ENCODE data around the gene DCAF11. TPM values are rescaled to one million over a fixed set of nuclear protein-coding genes. Genes with fewer than 3 reads are reported as not detected.

DCAF11 gene
- total and polyA plus RNA-seq, 2 of the 13 experiments (the other 11 are each of a cell fraction or from before 2014, with no cell fraction given): 150 to 257 TPM

DNA sequence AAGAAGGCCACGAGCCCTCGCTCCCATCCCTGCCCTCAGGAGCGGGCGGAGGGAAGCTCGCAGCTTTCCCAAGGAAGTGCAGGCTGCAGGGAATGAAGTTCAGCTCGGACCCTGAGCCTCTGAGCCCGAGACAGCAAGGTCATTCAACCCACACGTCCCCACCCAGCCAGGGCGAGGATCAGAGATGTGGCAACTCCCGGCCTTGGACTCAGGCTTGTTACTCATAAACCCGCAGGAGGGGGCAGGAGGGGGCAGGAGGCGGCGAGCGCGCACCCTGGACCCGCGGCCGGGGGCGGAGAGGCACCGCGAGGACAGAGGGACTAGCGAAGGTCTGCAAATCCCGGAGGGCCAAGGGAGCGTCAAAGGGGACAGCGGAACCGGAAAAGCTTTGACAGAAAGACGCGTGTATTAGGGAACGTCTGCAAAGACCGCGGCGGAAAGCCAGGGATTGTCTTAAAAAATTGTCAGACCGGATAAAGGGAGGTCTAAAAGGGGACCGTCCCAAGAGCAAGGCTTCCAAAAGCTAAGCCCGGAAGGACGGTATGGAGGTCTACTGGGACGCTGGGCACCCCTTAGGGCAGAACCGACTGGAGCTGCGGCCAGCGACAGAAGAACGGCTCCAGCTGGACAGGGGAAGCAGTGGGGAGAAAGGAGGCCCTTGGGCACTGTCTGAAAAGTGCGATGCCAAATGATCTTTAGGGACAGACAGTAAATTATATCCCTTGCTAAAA, 611 bp upstream of the DCAF11 start (continued):
- TF ChIP-seq HES4 (CRISPR knock-in tag; IDR thresholded peaks at IDR 0.05; ENCODE audit: borderline replicate concordance) (peak; percentile 28), ZNF572 (CRISPR knock-in tag; IDR thresholded peaks at IDR 0.05) (peak; percentile 98), ZNF775 (CRISPR knock-in tag; IDR thresholded peaks at IDR 0.05; ENCODE audit: borderline replicate concordance) (peak; percentile 48; the same call in 1 of the 2 replicates), ZNF354B (CRISPR knock-in tag; IDR thresholded peaks at IDR 0.05) (peak; percentile 88; the same call in 1 of the 2 replicates), NR1H2 (CRISPR knock-in tag; IDR thresholded peaks at IDR 0.05; ENCODE audit: borderline replicate concordance, low read depth) (peak; percentile 98; the same call in 1 of the 2 replicates), MIXL1 (CRISPR knock-in tag; IDR thresholded peaks at IDR 0.05) (peak; percentile 100), ZNF3 (CRISPR knock-in tag; IDR thresholded peaks at IDR 0.05) (no peak), TCF12 (IDR thresholded peaks at IDR 0.05) (no peak), TCF12 (CRISPR knock-in tag; IDR thresholded peaks at IDR 0.05) (no peak; the same call in none of the 2 replicates), MEIS2 (CRISPR knock-in tag; IDR thresholded peaks at IDR 0.05) (peak; percentile 96), ZNF782 (CRISPR knock-in tag; IDR thresholded peaks at IDR 0.05; ENCODE audit: borderline replicate concordance) (no peak; the same call in none of the 2 replicates), ZMYM4 (CRISPR knock-in tag; IDR thresholded peaks at IDR 0.05) (peak; percentile 98), ZBTB7A (CRISPR knock-in tag; IDR thresholded peaks at IDR 0.05) (peak; percentile 95), ZNF776 (CRISPR knock-in tag; IDR thresholded peaks at IDR 0.05) (peak; percentile 89; the same call in 1 of the 2 replicates), EHMT2 (IDR thresholded peaks at IDR 0.05; ENCODE audit: borderline replicate concordance, low read depth, low read length) (0 out of 2 replicates have a peak, but pooled peaks have one; percentile 22), MXD3 (CRISPR knock-in tag; IDR thresholded peaks at IDR 0.05) (peak; percentile 96), ZNF30 (CRISPR knock-in tag; IDR thresholded peaks at IDR 0.05) (no peak), ZNF552 (CRISPR knock-in tag; IDR thresholded peaks at IDR 0.05; ENCODE audit: borderline replicate concordance) (peak; percentile 95; the same call in 1 of the 2 replicates), ZNF644 (CRISPR knock-in tag; IDR thresholded peaks at IDR 0.05; ENCODE audit: low read depth) (peak; percentile 94), ELF3 (CRISPR knock-in tag; IDR thresholded peaks at IDR 0.05) (peak; percentile 98), POLR2A (IDR thresholded peaks at IDR 0.05; ENCODE audit: insufficient read depth in 1 of 2, low read depth in 2 of 2, low read length in 2 of 2) (peak in 1 of 2 experiments; percentile 83; a peak in 2 of 4 replicates), ZNF616 (CRISPR knock-in tag; IDR thresholded peaks at IDR 0.05; ENCODE audit: low read depth) (0 out of 2 replicates have a peak, but pooled peaks have one; percentile 94), ZBTB4 (CRISPR knock-in tag; IDR thresholded peaks at IDR 0.05; ENCODE audit: borderline replicate concordance) (peak; percentile 98)
- TF ChIP-seq, protein P1, sequence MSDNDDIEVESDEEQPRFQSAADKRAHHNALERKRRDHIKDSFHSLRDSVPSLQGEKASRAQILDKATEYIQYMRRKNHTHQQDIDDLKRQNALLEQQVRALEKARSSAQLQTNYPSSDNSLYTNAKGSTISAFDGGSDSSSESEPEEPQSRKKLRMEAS (IDR thresholded peaks at IDR 0.05): no peak
- TF ChIP-seq, protein P2, sequence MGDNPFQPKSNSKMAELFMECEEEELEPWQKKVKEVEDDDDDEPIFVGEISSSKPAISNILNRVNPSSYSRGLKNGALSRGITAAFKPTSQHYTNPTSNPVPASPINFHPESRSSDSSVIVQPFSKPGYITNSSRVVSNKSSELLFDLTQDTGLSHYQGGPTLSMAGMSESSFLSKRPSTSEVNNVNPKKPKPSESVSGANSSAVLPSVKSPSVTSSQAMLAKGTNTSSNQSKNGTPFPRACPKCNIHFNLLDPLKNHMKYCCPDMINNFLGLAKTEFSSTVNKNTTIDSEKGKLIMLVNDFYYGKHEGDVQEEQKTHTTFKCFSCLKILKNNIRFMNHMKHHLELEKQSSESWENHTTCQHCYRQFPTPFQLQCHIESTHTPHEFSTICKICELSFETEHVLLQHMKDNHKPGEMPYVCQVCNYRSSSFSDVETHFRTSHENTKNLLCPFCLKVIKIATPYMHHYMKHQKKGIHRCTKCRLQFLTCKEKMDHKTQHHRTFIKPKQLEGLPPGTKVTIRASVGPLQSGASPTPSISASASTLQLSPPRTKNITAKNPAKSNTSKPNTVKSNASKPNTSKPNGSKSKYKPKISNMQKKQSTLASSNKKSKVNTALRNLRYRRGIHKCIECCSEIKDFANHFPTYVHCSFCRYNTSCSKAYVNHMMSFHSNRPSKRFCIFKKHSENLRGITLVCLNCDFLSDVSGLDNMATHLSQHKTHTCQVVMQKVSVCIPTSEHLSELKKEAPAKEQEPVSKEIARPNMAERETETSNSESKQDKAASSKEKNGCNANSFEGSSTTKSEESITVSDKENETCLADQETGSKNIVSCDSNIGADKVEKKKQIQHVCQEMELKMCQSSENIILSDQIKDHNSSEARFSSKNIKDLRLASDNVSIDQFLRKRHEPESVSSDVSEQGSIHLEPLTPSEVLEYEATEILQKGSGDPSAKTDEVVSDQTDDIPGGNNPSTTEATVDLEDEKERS (CRISPR knock-in tag; IDR thresholded peaks at IDR 0.05): peak; percentile 79
